PC-3 (cell line): ENCODE results near the gene ZMIZ1. TPM values are rescaled to one million over a fixed set of nuclear protein-coding genes. Genes with fewer than 3 reads are reported as not detected.
A peak's percentile ranks its signal among the peaks of the same experiment; 100 is the strongest.

ENCODE experiments used
- ATAC-seq: fragments of 200-7000 bp; cut with Tn5 transposase; 2 replicates; pipeline ENCODE4 v1.9.1; 2020; ENCODE audit warnings: mild to moderate bottlenecking, moderate library complexity
- BruUV-seq: library from RNA; stranded (reverse); fragments of 400-500 nt; replicated peaks from 2 replicates; lab custom pipeline; 2021; lab: Mats Ljungman, UMichigan
- CTCF ChIA-PET: fragments of 300-600 bp; sonication (Branson Sonifier 250); formaldehyde crosslinking; loops from one replicate; lab custom pipeline; 2022; ENCODE audit warnings: antibody characterized with exemption; lab: Charles Lee
- POLR2A ChIA-PET: fragments of 300-600 bp; sonication (Branson Sonifier 250); formaldehyde crosslinking; loops from one replicate; lab custom pipeline; 2022; ENCODE audit warnings: antibody characterized with exemption; ENCODE audit not compliant: unreplicated experiment; lab: Charles Lee
- DNase-seq: peaks from one replicate; pipeline ENCODE4 v3.0.0-alpha.2; 2015
- H2AFZ ChIP-seq: fragments of 300-600 bp; sonication (generic); 2 replicates; pipeline ENCODE4 v1.6.0; 2016; ENCODE audit warnings: antibody characterized with exemption, low read length
- H3F3A ChIP-seq: fragments of 300-600 bp; sonication (generic); one replicate; pipeline ENCODE4 v1.6.0; 2017; ENCODE audit warnings: antibody characterized with exemption, low read length, control low read depth, mild to moderate bottlenecking; ENCODE audit not compliant: unreplicated experiment
- H3K27ac ChIP-seq: fragments of 300-600 bp; sonication (generic); 2 replicates; pipeline ENCODE4 v1.5.1; 2016; ENCODE audit warnings: mild to moderate bottlenecking, low read length
- H3K27me3 ChIP-seq: fragments of 300-600 bp; sonication (generic); 2 replicates; pipeline ENCODE4 v1.6.1; 2016; ENCODE audit warnings: low read length, mixed read lengths
- H3K36me3 ChIP-seq: fragments of 300-600 bp; sonication (generic); 2 replicates; pipeline ENCODE4 v1.6.1; 2016; ENCODE audit warnings: low read depth, mixed run types, low read length, mixed read lengths
- H3K4me1 ChIP-seq: fragments of 300-600 bp; sonication (generic); 2 replicates; pipeline ENCODE4 v1.5.1; 2016; ENCODE audit warnings: low read length; ENCODE audit not compliant: insufficient read depth
- H3K4me2 ChIP-seq: fragments of 300-600 bp; sonication (generic); 2 replicates; pipeline ENCODE4 v1.6.0; 2016; ENCODE audit warnings: low read length
- H3K4me3 ChIP-seq: fragments of 300-600 bp; sonication (generic); 2 replicates; pipeline ENCODE4 v1.5.1; 2016; ENCODE audit warnings: mild to moderate bottlenecking, low read length, mixed read lengths
- H3K79me2 ChIP-seq: fragments of 300-600 bp; sonication (generic); 2 replicates; pipeline ENCODE4 v1.6.1; 2017; ENCODE audit warnings: low read length, mixed read lengths
- H3K9ac ChIP-seq: fragments of 300-600 bp; sonication (generic); 2 replicates; pipeline ENCODE4 v1.6.0; 2016; ENCODE audit warnings: mild to moderate bottlenecking, low read length
- H3K9me2 ChIP-seq: fragments of 300-600 bp; sonication (generic); replicated peaks from 2 replicates; pipeline ENCODE4 v1.6.1; 2016; ENCODE audit warnings: mixed run types, low read length, mixed read lengths
- H3K9me3 ChIP-seq: fragments of 300-600 bp; sonication (generic); 2 replicates; pipeline ENCODE4 v1.6.1; 2016; ENCODE audit warnings: low read length, mixed read lengths
- H4K20me1 ChIP-seq: fragments of 300-600 bp; sonication (generic); 2 replicates; pipeline ENCODE4 v1.6.1; 2016; ENCODE audit warnings: low read length, mixed read lengths
- CTCF ChIP-seq: fragments of 300-600 bp; sonication (generic); conservative IDR thresholded peaks from 2 replicates; pipeline ENCODE4 v1.5.1; 2017; ENCODE audit warnings: antibody characterized with exemption, low read depth, mild to moderate bottlenecking, low read length
- EZH2 ChIP-seq: fragments of 300-600 bp; sonication (generic); IDR thresholded peaks from one replicate; pipeline ENCODE4 v1.6.1; 2017; ENCODE audit warnings: antibody characterized with exemption, mild to moderate bottlenecking, low read length; ENCODE audit not compliant: unreplicated experiment
- EZH2phosphoT487 ChIP-seq: fragments of 300-600 bp; sonication (generic); IDR thresholded peaks from 2 replicates; pipeline ENCODE4 v1.6.1; 2018; ENCODE audit warnings: mild to moderate bottlenecking, antibody characterized with exemption, low read length, borderline replicate concordance
- intact Hi-C: fragments of 100-400 bp; cut with micrococcal nuclease; formaldehyde crosslinking; loops from 2 replicates; pipeline ENCODE4 v1.9.0; 2023
- total RNA-seq: library from RNA; depleted of rRNA; stranded (reverse); fragments of >200 nt; gene quantifications from 2 replicates; pipeline ENCODE4 v1.2.3, GENCODE V29; 2014

The ZMIZ1 gene
- total RNA-seq, 1 experiment from 2014 or later = 55.4 TPM

- Histone ChIP-seq H3F3A (no peaks in the 10 kb centered on the region), H3K79me2 (no peaks in the 10 kb centered on the region), H3K9me2 (no peaks in the 10 kb centered on the region), H3K27ac (peak overlapping the region; percentile 1), H3K4me3 (no peak overlapping the region), H3K4me1 (peaks cover 21% of the 10 kb centered on the region), H3K27me3 (no peaks in the 10 kb centered on the region), H2AFZ (no peak overlapping the region), H3K4me2 (peak overlapping the region; percentile 8), H4K20me1 (no peaks in the 10 kb centered on the region), H3K9me3 (no peaks in the 10 kb centered on the region), H3K9ac (no peak overlapping the region), H3K36me3 (peaks cover 68% of the 10 kb centered on the region)
- TF ChIP-seq EZH2phosphoT487 = no peak
- TF ChIP-seq CTCF = no peak
- TF ChIP-seq EZH2 = no peak
- ChIA-PET POLR2A (interaction anchor here (0.7 kb wide), 1 partner anchor 10 kb away, joined by 26 read pairs; no protein-coding TSS in a partner anchor), CTCF (interaction anchor here (0.6 kb wide), 1 partner anchor 864 kb away, joined by 3 read pairs; no protein-coding TSS in a partner anchor)
- intact Hi-C loops = no loop called here
- DNase-seq (peak; percentile 93), ATAC-seq (peak; percentile 92)
- no TSS peak for BruUV-seq
Measured at GRCh38 chr10:79304479-79305087, 235.8 kb downstream of the ZMIZ1 start.

- H3K36me3 ChIP-seq = peaks cover 58% of the 10 kb centered on the region
- no peak overlapping the region for H3K9ac ChIP-seq
- H3K27me3 ChIP-seq = no peaks in the 10 kb centered on the region
- DNase-seq (no peak), ATAC-seq (no peak)
- H3K4me2 ChIP-seq = no peak overlapping the region
- H3F3A ChIP-seq = no peaks in the 10 kb centered on the region
- no peaks in the 10 kb centered on the region for H3K79me2 ChIP-seq
- intact Hi-C loops = no loop called here
- peaks cover 15% of the 10 kb centered on the region for H3K4me1 ChIP-seq
- TF ChIP-seq EZH2 (no peak), CTCF (no peak), EZH2phosphoT487 (no peak)
- no peaks in the 10 kb centered on the region for H3K9me2 ChIP-seq
- H3K4me3 ChIP-seq = no peak overlapping the region
- POLR2A ChIA-PET = interaction anchor here (0.7 kb wide), 1 partner anchor 11 kb away, joined by 26 read pairs; no protein-coding TSS in a partner anchor
- no peaks in the 10 kb centered on the region for H3K9me3 ChIP-seq
- no peak overlapping the region for H2AFZ ChIP-seq
- no TSS peak for BruUV-seq
- CTCF ChIA-PET = no interaction called here
- H4K20me1 ChIP-seq = no peaks in the 10 kb centered on the region
- no peak overlapping the region for H3K27ac ChIP-seq
Measured at GRCh38 chr10:79305515-79305914, 236.7 kb downstream of the ZMIZ1 start.

- intact Hi-C loops = no loop called here
- Histone ChIP-seq H2AFZ (no peak overlapping the region), H3K9ac (no peak overlapping the region), H4K20me1 (no peaks in the 10 kb centered on the region), H3K27ac (no peak overlapping the region), H3K4me2 (no peak overlapping the region), H3K4me1 (peaks cover 15% of the 10 kb centered on the region), H3K9me3 (no peaks in the 10 kb centered on the region), H3F3A (no peaks in the 10 kb centered on the region), H3K79me2 (no peaks in the 10 kb centered on the region), H3K27me3 (no peaks in the 10 kb centered on the region), H3K4me3 (no peak overlapping the region), H3K36me3 (peaks cover 54% of the 10 kb centered on the region), H3K9me2 (no peaks in the 10 kb centered on the region)
- BruUV-seq = no TSS peak
- DNase-seq = no peak
- no peak for TF ChIP-seq EZH2
- no peak for TF ChIP-seq EZH2phosphoT487
- TF ChIP-seq CTCF = no peak
- POLR2A ChIA-PET = no interaction called here
- CTCF ChIA-PET = no interaction called here
- ATAC-seq = no peak
Measured at GRCh38 chr10:79305988-79306387, 237.2 kb downstream of the ZMIZ1 start.
